K562 (cell line): ENCODE data around the gene MAGI1. TPM values are rescaled to one million over a fixed set of nuclear protein-coding genes. Genes with fewer than 3 reads are reported as not detected.
A peak's percentile ranks its signal among the peaks of the same experiment; 100 is the strongest.

Experiments
- ATAC-seq: fragments of 200-7000 bp; cut with Tn5 transposase; 3 replicates; pipeline ENCODE4 v1.9.1; 2020; ENCODE audit warnings: moderate library complexity
- BruUV-seq: library from RNA; stranded (reverse); fragments of 400-500 nt; replicated peaks from 2 replicates; lab custom pipeline; 2021; lab: Mats Ljungman, UMichigan
- CTCF ChIA-PET: fragments of 300-600 bp; formaldehyde crosslinking; extraction: SDS; loops from one replicate; lab custom pipeline; 2021; ENCODE audit warnings: low intra/inter-chr PET ratio; lab: Yijun Ruan, JAX
- POLR2A ChIA-PET: fragments of 300-600, 350-650 bp; sonication (Branson Sonifier 250); formaldehyde crosslinking; extraction: SDS; loops from one replicate; lab custom pipeline; 2021; ENCODE audit warnings: antibody characterized with exemption, inconsistent platforms; lab: Yijun Ruan, JAX
- DNase-seq, 4 experiments: peaks; one replicate each; pipeline versions ENCODE4 v3.0.0 to v3.0.0-alpha.2; 2011 to 2018; ENCODE audit warnings: low spot score in 3 of 4, mixed read lengths in 3 of 4; ENCODE audit errors: extremely low read depth in 1 of 4
- FAIRE-seq: peaks from 2 replicates; lab custom pipeline; 2011; peaks lifted over from hg19 to GRCh38; lab: Jason Lieb, UNC
- H2AFZ ChIP-seq: 2 replicates; pipeline ENCODE4 v1.6.0; 2011; ENCODE audit warnings: low read depth, low read length, control low read depth, inconsistent platforms
- H3K27ac ChIP-seq: fragments of 200-600 bp; 3 replicates; pipeline ENCODE4 v1.8.0; 2011; ENCODE audit warnings: low read depth, mild to moderate bottlenecking, control low read depth, inconsistent platforms, low read length, moderate library complexity, mixed read lengths; ENCODE audit errors: extremely low read depth
- H3K27me3 ChIP-seq, 2 experiments: fragments of 300-600 bp in 1 of 2; 2 replicates in 1 of 2; 3 replicates in 1 of 2; pipeline versions ENCODE4 v1.6.0 to v1.8.0; 2011; ENCODE audit warnings: inconsistent platforms in 2 of 2, low read length in 2 of 2, mild to moderate bottlenecking in 1 of 2, mixed read lengths in 1 of 2, moderate library complexity in 1 of 2; ENCODE audit not compliant: control insufficient read depth in 2 of 2, insufficient read depth in 2 of 2
- H3K36me3 ChIP-seq: fragments of 300-600 bp; 3 replicates; pipeline ENCODE4 v1.8.0; 2011; ENCODE audit warnings: mild to moderate bottlenecking, low read length, inconsistent platforms; ENCODE audit not compliant: control insufficient read depth, insufficient read depth
- H3K4me1 ChIP-seq, 2 experiments: fragments of 200-600 bp in 1 of 2; replicated peaks in 1 of 2; 2 replicates in 1 of 2; 3 replicates in 1 of 2; pipeline versions ENCODE4 v1.5.1 to v1.8.0; 2011; ENCODE audit warnings: inconsistent platforms in 2 of 2, low read length in 2 of 2, mild to moderate bottlenecking in 1 of 2, mixed read lengths in 1 of 2, moderate library complexity in 1 of 2; ENCODE audit not compliant: control insufficient read depth in 2 of 2, insufficient read depth in 2 of 2
- H3K4me2 ChIP-seq: 2 replicates; pipeline ENCODE4 v1.6.1; 2011; ENCODE audit warnings: low read length, control low read depth, inconsistent platforms, mixed read lengths; ENCODE audit not compliant: insufficient read depth
- H3K4me3 ChIP-seq: fragments of 200-600 bp; sonication (generic), shearing (Covaris generic); 2 replicates; pipeline ENCODE4 v1.5.1; 2016; ENCODE audit warnings: control low read depth, inconsistent platforms
- H3K79me2 ChIP-seq: fragments of 200-600 bp; 3 replicates; pipeline ENCODE4 v1.8.0; 2011; ENCODE audit warnings: low read length, inconsistent platforms; ENCODE audit not compliant: control insufficient read depth, insufficient read depth
- H3K9ac ChIP-seq, 2 experiments: 2 replicates each; pipeline versions ENCODE4 v1.6.0 to v1.6.1; 2011; ENCODE audit warnings: low read depth in 2 of 2, low read length in 2 of 2, control low read depth in 1 of 2, inconsistent platforms in 1 of 2, mild to moderate bottlenecking in 1 of 2, mixed read lengths in 1 of 2; ENCODE audit not compliant: insufficient read depth in 1 of 2
- H3K9me1 ChIP-seq: one replicate; pipeline ENCODE4 v1.6.0; 2011; ENCODE audit warnings: inconsistent platforms, mild to moderate bottlenecking, low read length, moderate library complexity; ENCODE audit not compliant: control insufficient read depth, insufficient read depth
- H3K9me3 ChIP-seq: replicated peaks from 2 replicates; pipeline ENCODE4 v1.5.1; 2011; ENCODE audit warnings: low read depth, low read length, inconsistent platforms; ENCODE audit not compliant: control insufficient read depth, insufficient read depth
- H4K20me1 ChIP-seq: replicated peaks from 2 replicates; pipeline ENCODE4 v1.6.1; 2011; ENCODE audit warnings: low read length, inconsistent platforms, mixed read lengths; ENCODE audit not compliant: control insufficient read depth, insufficient read depth
- ETS2 ChIP-seq: IDR thresholded peaks from 2 replicates; pipeline ENCODE4 v1.6.1; 2016; ENCODE audit warnings: borderline replicate concordance, missing genetic modification characterization, mild to moderate bottlenecking, moderate library complexity, missing compliant biosample characterization; ENCODE audit not compliant: poor library complexity, severe bottlenecking
- EWSR1 ChIP-seq: fragments of 450-650 bp; IDR thresholded peaks from 2 replicates; pipeline ENCODE4 v1.6.1; 2018; ENCODE audit warnings: borderline replicate concordance, mild to moderate bottlenecking, low read depth, moderate library complexity; ENCODE audit not compliant: partially characterized antibody
- HDAC2 ChIP-seq: fragments of 450-650 bp; IDR thresholded peaks from 2 replicates; pipeline ENCODE4 v1.6.1; 2016; ENCODE audit warnings: mild to moderate bottlenecking
- MEF2A ChIP-seq: IDR thresholded peaks from 2 replicates; pipeline ENCODE4 v1.6.1; 2011; ENCODE audit warnings: low read depth, mild to moderate bottlenecking, low read length, moderate library complexity; ENCODE audit not compliant: control insufficient read depth
- MYNN ChIP-seq, 2 experiments: sonication (generic); formaldehyde crosslinking in 1 of 2; IDR thresholded peaks; 2 replicates each; pipeline versions ENCODE4 v1.5.0 to v1.6.1; 2016 to 2020; ENCODE audit warnings: antibody characterized with exemption in 1 of 2, missing genetic modification reagents in 1 of 2
- NCOA6 ChIP-seq: fragments of 450-650 bp; IDR thresholded peaks from 2 replicates; pipeline ENCODE4 v1.6.1; 2017; ENCODE audit warnings: mild to moderate bottlenecking
- PHTF2 ChIP-seq: fragments of 250-450 bp; sonication (Bioruptor Pico); IDR thresholded peaks from 2 replicates; pipeline ENCODE4 v1.5.0; 2021; ENCODE audit warnings: mild to moderate bottlenecking
- RFX1 ChIP-seq: fragments of 450-650 bp; IDR thresholded peaks from 2 replicates; pipeline ENCODE4 v1.6.1; 2016; ENCODE audit warnings: mild to moderate bottlenecking, moderate library complexity
- SLC30A9 ChIP-seq: fragments of 250-450 bp; sonication (Bioruptor Pico); IDR thresholded peaks from 2 replicates; pipeline ENCODE4 v1.8.0; 2022; ENCODE audit warnings: mild to moderate bottlenecking, moderate library complexity
- TBL1XR1 ChIP-seq, 2 experiments: IDR thresholded peaks; 2 replicates each; pipeline ENCODE4 v1.6.1; 2012; ENCODE audit warnings: improper control_type of control experiment in 2 of 2, low read length in 2 of 2, mild to moderate bottlenecking in 1 of 2
- ZBTB7A ChIP-seq: IDR thresholded peaks from 2 replicates; pipeline ENCODE4 v1.6.1; 2011; ENCODE audit warnings: low read depth, mild to moderate bottlenecking, low read length, moderate library complexity, borderline replicate concordance; ENCODE audit not compliant: control insufficient read depth
- ZHX1 ChIP-seq: fragments of 150-350 bp; conservative IDR thresholded peaks from 2 replicates; pipeline ENCODE4 v1.6.1; 2014; ENCODE audit warnings: low read length
- ZNF384 ChIP-seq: IDR thresholded peaks from 2 replicates; pipeline ENCODE4 v1.6.1; 2012; ENCODE audit warnings: low read depth, low read length, improper control_type of control experiment
- ZNF717 ChIP-seq: fragments of 250-450 bp; sonication (Bioruptor Pico); IDR thresholded peaks from 2 replicates; pipeline ENCODE4 v1.5.0; 2021
- WGBS: fragments of 100-300 bp; shearing (Covaris generic); methylation state at CpG from one replicate; pipeline ENCODE4 v1.1.6; 2016; ENCODE audit warnings: low coverage, mixed read lengths; ENCODE audit not compliant: insufficient coverage; ENCODE audit errors: missing lambda C conversion rate; 5-methylcytosine and 5-hydroxymethylcytosine counted together
- in situ Hi-C: fragments of 300-500 bp; cut with MboI; formaldehyde crosslinking; loops from 4 replicates; pipeline ENCODE4 v1.15.0; 2018; ENCODE audit warnings: inconsistent platforms, mixed read lengths
- intact Hi-C: fragments of 100-400 bp; cut with micrococcal nuclease; formaldehyde crosslinking; loops from 2 replicates; pipeline ENCODE4 v1.14.2; 2022
- polyA plus RNA-seq, 8 experiments: library from polyadenylated mRNA; depleted of rRNA in 4 of 8; stranded (reverse) in 5 of 8; unstranded in 3 of 8; fragments of >200 nt; fragmentation: Nextera tagmentation in 2 of 8; fragmentation: Illumina TruSeq in 1 of 8; extraction: Ambion mirVana in 2 of 8; extraction: Trizol in 1 of 8; gene quantifications; 2 replicates each; pipeline versions ENCODE4 v1.2.1 to v1.2.3, GENCODE V29; 2011 to 2014; ENCODE audit warnings: inconsistent platforms in 1 of 8, missing spikeins in 1 of 8
- total RNA-seq, 7 experiments: library from RNA; depleted of rRNA in 6 of 7; stranded (reverse); fragments of >200 nt in 6 of 7; fragmentation: Illumina TruSeq in 2 of 7; extraction: Trizol in 2 of 7; gene quantifications; 2 replicates each; pipeline versions ENCODE4 v1.2.1 to v1.2.3, GENCODE V29; 2011 to 2021; ENCODE audit warnings: low replicate concordance in 1 of 7
- TF ChIP-seq, protein P1 (sequence below): fragments of 450-650 bp; IDR thresholded peaks from 2 replicates; pipeline ENCODE4 v1.6.1; 2017; ENCODE audit warnings: antibody characterized with exemption

Gene MAGI1
- total and polyA plus RNA-seq, 9 of the 15 experiments (the other 6 are each of a cell fraction or from before 2014, with no cell fraction given): 7.8 to 59.4 (median 43.2) TPM

DNA sequence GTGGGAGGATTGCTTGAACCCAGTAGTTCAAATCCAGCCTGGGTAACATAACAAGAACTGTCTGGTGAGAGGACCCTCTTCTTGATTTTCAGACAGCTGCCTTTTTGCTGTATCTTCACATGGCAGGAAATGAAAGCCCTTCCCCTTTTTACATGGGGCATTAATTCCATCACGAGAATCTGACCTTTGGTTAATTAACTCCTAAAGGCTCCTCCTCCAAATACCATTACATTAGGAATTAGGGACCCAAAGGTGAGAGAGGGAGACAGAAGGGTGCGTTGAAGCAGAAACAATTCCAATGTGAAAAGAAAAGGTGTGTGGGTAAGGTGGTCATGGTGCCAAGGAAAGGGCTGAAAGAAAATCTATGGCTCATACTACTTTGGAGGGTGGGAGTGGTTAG lies 536.2 kb downstream of the MAGI1 start:
- WGBS: 93% methylated on average over 2 of the region's 2 CpGs
- peaks cover 5% of the 10 kb centered on the region; the same call in 1 of the 3 replicates for H3K36me3 ChIP-seq
- H3K9me3 ChIP-seq: peaks cover 2% of the 10 kb centered on the region
- FAIRE-seq (no peak), ATAC-seq (no peak), DNase-seq (no peak)
- no peaks in the 10 kb centered on the region for H4K20me1 ChIP-seq
- H3K4me3 ChIP-seq: no peak overlapping the region
- no peak overlapping the region for H3K4me2 ChIP-seq
- no peaks in the 10 kb centered on the region for H3K9me1 ChIP-seq
- no peak overlapping the region for H3K9ac ChIP-seq
- H3K27ac ChIP-seq: peak overlapping the region; percentile 26; the same call in 1 of the 3 replicates
- no peaks in the 10 kb centered on the region for H3K27me3 ChIP-seq
- ChIA-PET CTCF (no interaction called here), POLR2A (interaction anchor here (0.6 to 0.8 kb wide), 2 partner anchors 11 to 16 kb away, joined by 3 read pairs; no protein-coding TSS in a partner anchor)
- H3K4me1 ChIP-seq: peaks cover 0 to 37% of the 10 kb centered on the region in 2 experiments; a peak in 3 of 5 replicates
- in situ Hi-C loops: no loop called here
- H2AFZ ChIP-seq: no peak overlapping the region
- TF ChIP-seq MYNN (IDR thresholded peaks at IDR 0.05) (no peak), MYNN (CRISPR knock-in tag; IDR thresholded peaks at IDR 0.05) (no peak), RFX1 (no peak), EWSR1 (no peak), SLC30A9 (no peak), PHTF2 (CRISPR knock-in tag) (no peak), ZHX1 (no peak), ETS2 (tag) (no peak), ZBTB7A (no peak), ZNF717 (CRISPR knock-in tag) (no peak), NCOA6 (no peak), MEF2A (no peak), TBL1XR1 (IDR thresholded peaks at IDR 0.05; ENCODE audit: low read length in 2 of 2) (no peak), ZNF384 (no peak), HDAC2 (no peak)
- TF ChIP-seq, protein P1, sequence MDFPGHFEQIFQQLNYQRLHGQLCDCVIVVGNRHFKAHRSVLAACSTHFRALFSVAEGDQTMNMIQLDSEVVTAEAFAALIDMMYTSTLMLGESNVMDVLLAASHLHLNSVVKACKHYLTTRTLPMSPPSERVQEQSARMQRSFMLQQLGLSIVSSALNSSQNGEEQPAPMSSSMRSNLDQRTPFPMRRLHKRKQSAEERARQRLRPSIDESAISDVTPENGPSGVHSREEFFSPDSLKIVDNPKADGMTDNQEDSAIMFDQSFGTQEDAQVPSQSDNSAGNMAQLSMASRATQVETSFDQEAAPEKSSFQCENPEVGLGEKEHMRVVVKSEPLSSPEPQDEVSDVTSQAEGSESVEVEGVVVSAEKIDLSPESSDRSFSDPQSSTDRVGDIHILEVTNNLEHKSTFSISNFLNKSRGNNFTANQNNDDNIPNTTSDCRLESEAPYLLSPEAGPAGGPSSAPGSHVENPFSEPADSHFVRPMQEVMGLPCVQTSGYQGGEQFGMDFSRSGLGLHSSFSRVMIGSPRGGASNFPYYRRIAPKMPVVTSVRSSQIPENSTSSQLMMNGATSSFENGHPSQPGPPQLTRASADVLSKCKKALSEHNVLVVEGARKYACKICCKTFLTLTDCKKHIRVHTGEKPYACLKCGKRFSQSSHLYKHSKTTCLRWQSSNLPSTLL: no peak
- intact Hi-C loops: loop anchor here (10.0 kb wide), 1 partner anchor 62 kb away; no protein-coding TSS in a partner anchor
- no TSS peak for BruUV-seq
- H3K79me2 ChIP-seq: peaks cover 83% of the 10 kb centered on the region
